NCI-H2171 treated with DMSO at 0.1 percent for 48 hours (cell line): ENCODE results near the gene TXNRD2.

Source experiments
- DNase-seq: peaks from one replicate; lab custom pipeline; 2025; lab: John Stamatoyannopoulos, UW

The TXNRD2 gene

DNA sequence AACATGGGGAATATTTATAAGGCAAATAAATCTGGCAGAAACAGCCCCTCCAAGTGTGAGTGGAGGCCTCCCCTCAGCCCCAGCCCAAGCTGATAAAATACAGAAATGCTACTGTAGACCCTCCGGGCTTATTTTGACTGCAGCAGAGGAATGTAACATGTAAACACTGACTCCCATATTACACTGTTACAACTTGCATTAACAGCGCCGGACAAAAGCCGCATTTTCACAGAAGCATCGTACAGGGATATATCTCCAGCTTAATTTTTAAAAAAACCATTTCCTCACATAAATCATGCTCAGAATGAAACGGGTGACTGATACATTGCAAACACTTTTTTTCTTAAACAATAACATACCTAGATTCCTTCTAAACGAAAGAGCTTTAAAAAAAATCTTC is 36.7 kb downstream of the TXNRD2 start:
- no peak for DNase-seq

DNA sequence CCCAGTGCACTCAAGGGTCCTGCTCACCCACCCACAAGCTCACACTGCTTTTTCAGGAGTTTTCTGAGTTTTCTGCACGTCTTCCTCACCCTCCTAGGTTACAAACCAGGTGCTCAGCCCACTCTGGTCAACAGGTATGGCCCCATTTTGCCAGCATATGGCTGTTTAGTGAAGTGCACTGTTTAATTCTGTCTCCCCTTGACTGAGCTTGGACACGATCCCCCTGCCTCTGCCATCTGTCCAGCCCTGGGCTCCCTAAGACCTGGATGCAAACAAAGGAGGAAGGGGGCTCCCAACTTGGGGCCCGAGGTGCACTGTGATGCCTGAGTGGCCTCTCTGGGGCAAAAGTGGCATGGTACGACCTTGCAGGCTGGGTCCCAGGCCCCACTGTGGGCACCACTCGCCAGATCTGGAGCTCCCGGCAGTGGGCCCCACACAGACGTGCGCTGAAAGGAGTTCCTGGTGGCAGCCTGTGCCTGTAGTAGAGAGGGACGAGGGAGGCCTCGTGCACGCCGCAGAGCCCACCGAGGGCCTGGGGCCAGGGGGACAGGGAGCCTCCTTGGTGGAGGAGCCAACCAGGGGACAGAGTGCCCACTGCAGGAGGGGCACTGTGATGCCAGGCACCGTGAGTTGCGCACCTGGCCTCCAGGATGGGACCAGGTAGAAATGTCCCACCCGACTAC is 37.3 kb downstream of the TXNRD2 start:
- DNase-seq, result peak; percentile 23

DNA sequence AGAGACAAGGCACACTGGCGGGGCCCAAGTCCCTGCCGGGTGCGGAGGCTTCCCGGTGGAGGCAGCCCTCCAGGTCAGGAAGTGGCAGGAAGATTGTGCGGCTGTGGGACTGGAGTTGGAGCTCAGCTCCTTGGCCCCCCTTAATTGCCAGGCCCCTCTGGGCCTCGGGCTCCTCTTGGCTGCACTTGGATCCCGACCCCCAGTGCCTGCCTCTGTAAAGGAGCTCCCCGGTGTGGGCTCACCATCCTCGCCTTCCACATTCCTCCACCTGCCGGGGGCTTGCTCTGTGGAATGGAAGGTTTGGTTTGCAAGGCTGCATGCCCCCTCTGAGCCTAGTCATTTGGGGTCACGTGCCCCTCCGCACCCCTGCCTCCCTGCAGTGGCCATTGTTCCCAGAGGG is 38.1 kb downstream of the TXNRD2 start:
- no peak for DNase-seq

DNA sequence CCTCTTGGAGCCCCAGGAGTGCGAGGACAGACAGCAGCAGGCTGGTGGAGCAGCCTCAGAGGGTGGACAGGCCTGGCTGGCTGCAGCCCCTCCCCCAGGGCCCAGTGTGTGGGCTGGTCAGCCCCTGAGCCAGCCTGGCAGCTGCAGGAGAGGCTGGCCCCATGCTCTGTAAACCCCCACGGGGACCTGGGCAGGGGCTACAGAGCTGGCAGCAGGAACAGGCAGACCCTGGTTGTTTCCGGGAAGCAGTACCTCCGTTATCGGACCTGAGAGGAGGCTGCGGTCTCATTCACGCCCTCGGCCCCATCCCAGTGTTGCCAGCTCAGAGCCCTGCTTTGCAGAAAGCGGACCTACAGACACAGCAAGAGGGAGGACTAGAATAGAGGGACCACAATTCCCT is 38.6 kb downstream of the TXNRD2 start:
- DNase-seq, result no peak

DNA sequence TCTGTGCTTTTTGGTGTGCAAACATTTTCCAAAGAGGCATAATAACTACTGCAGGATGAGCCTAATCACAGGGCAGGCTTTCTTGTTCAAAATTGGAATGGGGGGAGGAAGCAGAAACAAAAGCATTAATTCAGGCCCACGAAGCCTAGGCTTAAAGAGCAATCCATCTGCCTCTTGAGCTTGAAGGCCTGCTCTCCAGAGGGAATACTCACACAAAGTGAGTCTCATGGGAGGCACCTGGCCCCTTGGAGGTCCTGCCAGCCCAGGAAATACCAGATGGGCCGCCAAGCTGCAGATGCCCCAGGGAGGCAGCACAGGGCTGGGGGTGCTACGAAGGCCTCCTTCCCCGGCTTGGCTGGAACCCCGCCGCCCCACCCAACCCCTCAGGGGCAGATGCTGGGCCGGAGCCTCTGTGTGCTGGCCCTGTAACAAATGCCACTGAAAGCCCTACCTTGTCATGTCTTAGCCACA is 39.3 kb downstream of the TXNRD2 start:
- peak; percentile 96 for DNase-seq

DNA sequence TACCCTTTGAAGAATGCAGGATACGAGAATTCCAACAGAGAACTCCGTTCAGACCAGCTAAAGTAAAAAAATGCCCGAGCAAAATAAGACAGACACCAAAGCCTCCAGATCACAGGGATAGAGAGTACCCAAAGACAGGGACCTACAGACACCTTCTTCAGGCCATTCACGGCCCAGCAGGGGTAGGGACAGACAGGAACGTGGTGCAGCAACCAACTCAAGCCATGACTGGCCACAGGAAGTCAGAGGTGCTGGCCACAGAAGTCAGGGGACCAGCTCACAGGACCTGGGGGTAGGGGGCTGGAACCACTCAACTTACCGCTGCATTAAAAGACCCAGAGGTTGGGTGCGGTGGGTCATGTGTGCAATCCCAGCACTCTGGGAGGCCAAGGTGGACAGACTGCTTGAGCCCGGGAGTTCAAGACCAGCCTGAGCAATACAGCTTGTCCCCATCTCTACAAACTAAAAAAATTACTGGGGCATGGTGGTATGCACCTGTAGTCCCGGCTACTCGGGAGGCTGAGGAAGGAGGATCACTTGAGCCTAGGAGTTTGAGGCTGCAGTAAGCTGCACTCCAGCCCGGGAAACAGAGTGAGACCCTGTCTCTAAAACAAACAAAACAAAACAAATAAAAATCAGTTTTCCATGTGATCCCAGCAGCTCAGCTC is 39.9 kb downstream of the TXNRD2 start:
- no peak for DNase-seq

DNA sequence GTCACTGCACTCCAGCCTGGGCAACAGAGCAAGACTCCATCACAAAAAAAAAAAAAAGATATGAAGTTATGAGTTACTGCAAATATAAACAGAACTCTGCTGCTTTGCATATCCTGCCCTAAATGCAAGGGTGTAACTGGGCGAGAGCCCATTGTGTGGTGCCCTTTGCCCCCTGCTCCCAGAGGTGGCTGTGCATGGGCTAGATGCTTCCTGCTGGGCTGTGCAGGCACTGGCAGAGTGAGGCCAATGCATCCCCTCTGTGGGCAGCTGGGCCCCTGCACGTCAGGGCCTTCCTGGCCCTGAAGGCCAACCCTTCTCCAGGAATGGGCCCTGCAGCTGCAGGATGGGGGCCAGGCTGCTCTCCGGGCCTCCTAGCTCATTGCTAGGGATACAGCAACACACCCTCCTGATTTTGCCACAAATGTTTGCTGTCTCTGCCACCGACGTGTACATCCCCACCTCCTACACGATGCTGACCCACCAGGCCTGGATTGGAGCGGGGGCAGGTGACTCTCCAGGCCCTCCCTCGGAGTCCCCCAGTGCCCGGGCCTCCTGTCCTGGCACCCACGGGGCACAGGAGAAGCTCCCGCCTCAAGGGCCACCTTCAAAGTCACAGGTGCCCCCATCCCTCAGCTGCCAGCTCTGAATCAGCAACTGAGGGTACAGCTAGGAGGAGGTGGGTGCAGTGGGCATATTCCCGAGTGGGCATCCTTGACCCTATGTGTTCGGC is 40.7 kb downstream of the TXNRD2 start:
- no peak for DNase-seq

DNA sequence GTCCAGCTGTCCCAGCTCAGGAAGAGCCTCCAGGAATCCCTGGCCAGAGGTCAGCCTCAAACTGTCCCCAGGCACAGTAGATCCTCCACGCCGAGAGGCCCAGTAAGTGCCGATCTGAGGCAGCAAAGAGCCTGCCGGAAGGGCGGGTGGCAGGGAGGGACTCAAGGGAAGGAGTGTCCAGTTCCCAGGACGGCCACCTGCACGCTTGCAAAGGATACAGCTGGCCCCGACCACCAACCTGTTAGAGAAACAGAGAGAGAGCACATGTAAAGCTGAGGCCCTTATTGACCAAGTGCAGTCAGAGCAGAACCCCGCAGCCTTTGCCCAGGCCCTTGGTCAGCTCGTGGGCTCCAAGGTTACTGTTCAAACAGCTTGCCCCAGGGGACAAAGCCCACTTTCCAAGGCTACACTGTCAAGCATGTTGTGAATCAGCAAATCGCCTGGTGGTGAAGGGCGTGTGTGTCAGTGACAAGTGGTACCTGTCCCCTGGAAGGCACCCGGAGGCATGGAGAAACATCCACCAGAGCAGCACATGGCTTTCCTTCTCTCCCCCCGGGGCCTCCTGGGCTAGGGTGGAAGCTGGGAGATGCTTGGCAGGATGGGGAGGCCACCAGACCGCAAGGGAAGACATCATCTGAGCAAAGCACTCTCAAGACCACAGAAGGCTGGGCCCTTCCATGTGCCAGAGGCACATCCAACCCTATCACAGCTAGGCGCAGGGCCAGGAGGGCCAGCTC is 42.6 kb downstream of the TXNRD2 start:
- DNase-seq, result no peak

DNA sequence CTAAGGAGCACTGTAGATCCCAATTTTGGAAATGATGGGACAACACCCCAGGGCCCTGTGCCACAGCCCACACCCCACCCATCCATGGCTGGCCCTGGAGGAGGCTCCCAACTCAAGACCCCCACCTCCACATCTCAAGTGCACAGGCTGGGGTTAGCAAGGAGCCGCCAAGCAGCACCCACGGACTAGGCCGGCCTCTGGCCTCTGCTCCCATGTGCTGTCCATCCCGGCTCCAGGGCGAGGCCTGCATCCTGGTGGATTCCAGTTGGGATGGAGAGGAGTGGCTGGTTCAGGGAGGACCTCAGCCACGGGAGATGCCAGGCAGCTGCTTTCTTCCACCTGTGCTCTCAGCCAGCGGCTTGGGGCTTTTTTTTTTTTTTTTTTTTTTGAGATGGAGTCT is 43.5 kb downstream of the TXNRD2 start:
- DNase-seq, result peak; percentile 46

DNA sequence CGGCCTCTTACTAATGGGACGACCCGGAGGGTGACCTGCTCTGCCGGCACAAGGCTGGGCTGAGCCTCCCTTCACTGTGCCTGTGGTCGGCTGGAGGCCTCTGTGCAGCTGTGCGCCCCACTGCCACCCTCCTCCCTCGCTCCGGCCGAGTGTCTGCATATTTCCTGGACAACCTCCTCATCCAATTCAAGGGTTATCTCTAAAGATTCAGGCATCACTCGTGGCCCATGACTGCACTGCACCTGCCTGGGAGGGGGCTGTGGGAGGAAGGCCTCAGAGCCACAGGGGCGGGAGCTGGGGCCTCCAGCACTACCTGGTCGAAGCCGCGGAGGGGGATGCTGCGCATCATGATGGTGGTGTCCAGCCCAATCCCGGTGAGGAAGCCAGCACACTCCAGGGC is 43.9 kb downstream of the TXNRD2 start:
- DNase-seq, result no peak

DNA sequence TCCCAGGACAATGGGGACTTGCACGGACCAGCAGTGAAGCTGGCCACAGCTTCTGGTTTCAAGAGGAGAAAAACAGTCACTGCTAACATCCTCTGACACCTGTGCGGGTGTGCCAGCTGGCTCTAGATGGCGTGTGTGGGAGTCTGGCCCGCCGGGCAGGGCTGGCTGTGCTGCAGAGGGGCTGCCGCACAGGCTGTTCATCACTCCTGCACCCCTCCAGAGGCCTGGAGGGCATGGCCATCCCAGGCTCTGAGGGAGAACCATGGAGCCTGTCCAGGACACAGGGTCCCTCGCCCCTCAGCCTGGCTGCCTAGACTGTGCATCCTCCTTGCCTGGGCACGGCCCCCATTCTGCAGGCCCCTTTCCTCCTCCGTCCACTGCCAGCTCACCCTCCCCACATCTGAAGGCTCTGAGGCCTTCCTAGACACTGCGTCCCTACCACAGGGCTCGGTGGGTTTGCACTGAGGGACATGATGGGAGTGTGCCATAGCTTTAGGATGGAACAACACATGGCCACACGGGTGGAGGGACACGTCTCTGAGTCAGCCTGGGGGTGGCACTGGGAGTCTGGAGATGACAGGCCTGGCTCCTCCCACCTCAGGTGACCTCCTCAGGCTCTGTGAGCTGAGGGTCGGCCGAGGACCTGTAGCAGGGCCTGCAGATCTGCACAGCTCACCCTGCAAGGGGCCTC is 44.8 kb downstream of the TXNRD2 start:
- DNase-seq, result peak; percentile 62

DNA sequence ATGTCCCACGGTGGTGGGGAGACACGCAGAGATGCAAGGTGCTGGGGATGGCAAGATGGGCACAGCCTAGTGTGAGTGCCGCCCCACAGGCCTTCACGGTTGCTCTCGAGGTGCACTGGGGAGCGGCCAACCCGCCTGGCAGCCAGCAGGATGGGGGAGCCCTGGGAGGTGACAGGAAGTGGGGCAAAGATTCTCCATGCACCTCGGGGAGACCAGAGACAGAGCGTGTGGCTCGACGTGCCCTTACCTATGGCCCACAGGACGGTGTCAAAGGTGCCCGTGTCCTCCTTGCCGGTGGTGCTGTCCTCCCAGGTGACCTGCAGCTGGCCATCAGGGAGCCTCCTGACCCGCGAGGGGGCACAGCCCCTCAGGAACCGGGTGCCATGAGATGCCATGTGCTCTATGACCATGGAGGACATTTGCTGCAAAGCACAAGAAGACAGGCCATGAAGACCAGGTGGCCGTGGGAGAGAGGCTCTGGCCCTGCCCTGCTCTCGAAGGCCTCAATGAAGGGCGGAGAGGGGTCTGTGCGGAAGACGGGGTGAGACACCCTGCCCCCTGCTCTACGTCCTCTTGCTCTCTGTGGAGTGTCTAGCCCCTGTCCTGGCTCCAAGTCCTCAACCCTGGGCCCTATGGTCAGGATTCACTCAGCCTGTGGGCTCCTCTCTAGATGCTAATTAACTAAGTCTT is 46.3 kb downstream of the TXNRD2 start:
- no peak for DNase-seq

DNA sequence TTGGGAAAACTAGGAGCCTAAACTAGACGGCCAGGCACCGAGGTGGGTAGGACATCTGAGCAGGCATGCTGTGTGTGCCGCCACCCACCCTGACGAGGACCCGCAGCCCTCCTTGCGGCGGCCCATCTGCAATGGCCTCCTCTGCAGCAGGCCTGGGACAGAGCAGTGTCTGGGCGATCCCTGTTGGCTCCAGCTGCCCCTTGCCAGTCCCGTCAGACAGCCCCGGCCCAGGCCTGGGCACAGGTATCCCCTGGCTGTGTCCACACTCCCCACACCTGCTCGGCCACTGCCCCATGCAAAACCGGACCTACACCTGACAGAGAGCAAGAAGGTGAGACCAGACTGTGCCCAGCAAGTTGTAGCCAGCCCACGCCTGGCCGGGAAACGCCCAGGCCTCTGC is 48.3 kb downstream of the TXNRD2 start:
- DNase-seq, result no peak

DNA sequence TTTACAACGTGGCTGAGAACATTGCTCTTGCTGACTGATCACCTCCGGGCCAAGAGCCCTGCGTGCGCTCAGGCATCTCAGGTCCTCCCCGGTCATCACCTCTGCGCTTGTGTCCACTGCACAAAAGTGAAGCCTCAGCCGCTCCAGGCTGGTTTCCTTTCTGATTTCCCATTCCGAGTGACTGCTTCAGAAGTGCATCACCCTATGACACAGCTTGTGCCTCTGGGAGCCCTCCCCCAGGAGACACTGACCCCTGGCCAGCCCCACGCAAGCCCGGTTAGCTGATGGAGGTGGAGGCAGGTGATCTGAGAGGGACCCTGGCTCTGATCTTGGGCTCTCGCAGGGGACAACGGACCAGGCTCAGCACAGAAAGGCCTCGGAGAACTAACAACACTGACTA is 48.7 kb downstream of the TXNRD2 start:
- no peak for DNase-seq

DNA sequence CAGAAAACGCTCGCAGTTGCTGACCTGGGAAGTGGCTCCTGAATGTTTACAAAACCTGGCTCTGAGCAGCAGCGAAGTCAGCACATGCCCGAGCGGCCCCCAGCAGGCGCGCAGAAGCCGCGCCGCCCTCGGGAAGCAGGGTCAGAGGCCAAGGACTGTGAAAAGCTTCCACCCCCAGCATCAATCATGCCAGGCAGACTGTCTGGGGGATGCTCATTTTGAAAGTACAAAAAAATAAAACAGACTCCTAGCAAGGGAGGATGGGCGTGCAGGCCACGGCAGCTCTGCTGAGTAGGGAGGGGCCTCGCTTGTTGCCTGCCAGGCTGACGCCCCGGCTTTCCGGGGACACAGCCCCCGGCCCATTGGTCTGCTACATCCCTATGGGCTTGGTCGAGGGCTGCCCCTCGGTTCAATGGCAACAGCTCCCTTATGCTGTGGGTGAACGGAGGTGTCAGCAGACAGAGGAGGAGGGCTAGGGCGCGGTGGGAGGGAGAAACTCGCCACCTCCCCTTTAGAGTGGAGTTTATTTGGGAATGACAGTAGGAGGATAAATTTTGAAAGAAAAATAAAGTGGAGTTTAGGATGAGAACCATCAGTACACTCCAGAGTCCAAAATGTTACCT is 49.2 kb downstream of the TXNRD2 start:
- DNase-seq, result peak; percentile 70

DNA sequence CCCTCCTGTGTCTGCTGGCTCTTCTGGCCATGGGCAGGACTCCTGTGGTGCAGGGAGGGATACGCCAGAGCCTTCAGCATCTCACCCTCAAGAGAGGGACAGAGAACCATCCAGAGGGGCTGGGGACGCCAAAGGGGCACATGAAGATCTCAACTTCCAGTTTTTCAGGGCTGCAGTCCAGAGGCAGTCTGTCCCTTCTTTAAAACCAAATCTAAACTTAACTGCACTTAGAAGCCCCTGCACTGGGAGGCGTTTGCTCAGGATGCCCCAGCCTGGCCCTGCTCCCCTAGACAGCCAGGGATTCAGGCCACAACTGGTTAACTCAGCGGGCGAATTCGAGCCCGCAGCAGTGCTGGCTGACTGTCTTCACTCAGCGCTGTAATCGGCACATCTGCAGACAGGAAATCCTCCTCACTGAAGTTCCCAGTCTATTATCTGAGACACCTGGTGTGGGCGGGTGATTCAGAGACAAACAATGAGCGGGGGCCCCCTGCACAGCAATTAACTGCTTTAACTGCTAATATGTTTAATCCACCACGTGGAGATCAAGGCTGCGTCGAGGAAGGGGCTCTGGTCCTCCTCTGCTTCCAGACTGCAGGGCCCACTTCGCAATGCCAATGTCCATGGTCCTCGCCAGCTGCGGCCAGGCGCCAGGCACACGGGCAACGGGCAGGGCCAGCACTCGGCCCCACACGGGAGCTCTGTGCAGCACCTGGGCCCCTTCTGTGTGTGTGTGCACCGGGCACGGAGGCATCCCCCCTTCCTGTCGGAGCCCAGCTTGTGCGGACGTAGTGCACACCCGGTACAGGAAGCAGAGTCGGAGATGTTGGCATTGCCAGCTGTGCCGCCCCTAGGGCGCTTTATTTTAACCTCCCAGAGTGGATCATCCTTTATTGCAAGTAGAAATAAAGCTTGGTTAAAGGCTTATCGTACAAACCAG is 50.0 kb downstream of the TXNRD2 start:
- peak; percentile 86 for DNase-seq

DNA sequence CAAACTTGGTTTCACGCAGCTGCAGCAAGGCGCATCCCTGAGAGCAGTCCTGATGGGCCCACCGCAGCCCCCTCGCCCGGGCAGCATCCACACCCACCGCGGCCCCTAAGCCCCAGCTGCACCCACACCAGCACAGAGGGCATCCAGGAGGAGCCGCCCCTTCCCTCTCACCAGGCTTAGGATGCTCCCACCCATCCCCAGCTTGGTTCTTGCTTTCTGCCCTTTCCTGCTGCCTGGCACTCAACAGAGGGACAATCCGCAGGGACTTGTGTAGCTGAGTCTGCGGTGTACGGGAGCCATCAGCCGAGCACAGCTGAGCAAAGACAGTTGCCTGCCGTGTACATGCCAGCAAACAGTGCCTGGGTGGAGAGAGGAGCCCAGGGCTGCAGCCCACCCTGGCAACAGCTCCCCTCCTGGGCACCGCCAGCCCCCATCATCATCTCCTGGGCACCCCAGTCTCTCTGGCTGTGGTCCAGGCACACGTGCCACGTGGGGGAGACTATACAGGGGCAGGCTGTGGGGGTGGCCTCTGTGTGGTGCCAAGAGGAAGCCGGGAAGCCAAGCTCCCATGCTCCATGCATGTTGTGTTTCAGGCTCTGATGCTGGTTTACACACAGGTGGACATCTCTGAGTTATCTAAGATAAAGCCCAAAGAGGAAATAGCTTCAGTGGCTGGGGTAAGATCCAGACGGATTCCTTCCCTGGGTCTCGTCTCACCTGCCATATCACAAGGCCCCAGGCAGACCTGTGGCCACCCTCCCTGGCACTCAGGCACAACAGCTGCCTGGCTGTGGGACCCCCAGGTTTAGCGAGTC is 50.9 kb downstream of the TXNRD2 start:
- DNase-seq, result no peak

DNA sequence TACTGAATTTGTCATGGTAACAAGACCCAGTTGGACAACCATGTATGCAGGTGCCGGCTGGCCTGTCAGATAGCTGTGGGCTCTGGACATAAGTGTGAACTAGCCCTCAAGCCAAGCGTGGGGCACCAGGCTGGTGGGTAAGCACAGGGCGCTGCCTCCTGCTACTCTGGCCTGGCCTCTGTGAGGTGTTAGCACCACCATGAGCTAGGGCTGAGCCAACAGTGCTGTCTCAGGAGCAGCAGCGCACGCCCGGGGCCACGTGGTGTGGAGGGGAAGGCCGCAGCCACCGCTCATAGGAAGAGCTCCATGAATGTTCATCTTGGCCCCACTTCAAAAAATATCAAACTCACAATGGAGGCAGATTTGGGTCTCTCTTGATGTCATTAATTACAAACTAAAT is 51.7 kb downstream of the TXNRD2 start:
- DNase-seq, result no peak
